Caco-2 (cell line): ENCODE measurements around the gene ARL4A. TPM values are rescaled to one million over a fixed set of nuclear protein-coding genes. Genes with fewer than 3 reads are reported as not detected.

Experiments used
- BruUV-seq: library from RNA; stranded (reverse); fragments of 400-500 nt; replicated peaks from 2 replicates; lab custom pipeline; 2021; lab: Mats Ljungman, UMichigan
- CTCF ChIA-PET: fragments of 300-600 bp; sonication (Branson Sonifier 250); formaldehyde crosslinking; loops from one replicate; lab custom pipeline; 2022; ENCODE audit warnings: antibody characterized with exemption; lab: Charles Lee
- POLR2A ChIA-PET: fragments of 300-600 bp; sonication (Branson Sonifier 250); formaldehyde crosslinking; loops from one replicate; lab custom pipeline; 2022; ENCODE audit warnings: antibody characterized with exemption; lab: Charles Lee
- DNase-seq, 2 experiments: peaks; one replicate each; pipeline versions ENCODE4 v3.0.0 to v3.0.0-alpha.2; 2020 to 2022
- H3K27me3 ChIP-seq: replicated peaks from 2 replicates; pipeline ENCODE4 v1.6.0; 2011; ENCODE audit warnings: low read length; ENCODE audit not compliant: control insufficient read depth, insufficient read depth
- H3K36me3 ChIP-seq: 2 replicates; pipeline ENCODE4 v1.5.1; 2011; ENCODE audit warnings: low read length; ENCODE audit not compliant: control insufficient read depth, insufficient read depth
- H3K4me1 ChIP-seq: fragments of 250-450 bp; sonication (Bioruptor Pico); 2 replicates; pipeline ENCODE4 v1.5.1; 2020; ENCODE audit warnings: mild to moderate bottlenecking
- H3K4me3 ChIP-seq: 2 replicates; pipeline ENCODE4 v1.5.1; 2011; ENCODE audit warnings: low read depth, mild to moderate bottlenecking, control low read depth, low read length
- H3K9me3 ChIP-seq: fragments of 250-450 bp; sonication (Bioruptor Pico); 2 replicates; pipeline ENCODE4 v1.5.1; 2020; ENCODE audit warnings: mild to moderate bottlenecking, moderate library complexity
- H3K27ac Mint-ChIP-seq: one replicate; pipeline ENCODE4 v1.8.0; 2022; ENCODE audit warnings: mixed read lengths; ENCODE audit not compliant: unreplicated experiment
- H3K27me3 Mint-ChIP-seq: one replicate; pipeline ENCODE4 v1.8.0; 2022; ENCODE audit warnings: mixed read lengths; ENCODE audit not compliant: insufficient read depth, unreplicated experiment
- H3K36me3 Mint-ChIP-seq: one replicate; pipeline ENCODE4 v1.8.0; 2022; ENCODE audit warnings: mild to moderate bottlenecking, mixed read lengths; ENCODE audit not compliant: insufficient read depth, unreplicated experiment
- H3K4me1 Mint-ChIP-seq: one replicate; pipeline ENCODE4 v1.8.0; 2022; ENCODE audit warnings: low read depth, mixed read lengths; ENCODE audit not compliant: unreplicated experiment
- H3K4me3 Mint-ChIP-seq: one replicate; pipeline ENCODE4 v1.8.0; 2022; ENCODE audit warnings: mild to moderate bottlenecking, moderate library complexity, mixed read lengths; ENCODE audit not compliant: unreplicated experiment
- H3K9me3 Mint-ChIP-seq: one replicate; pipeline ENCODE4 v1.8.0; 2022; ENCODE audit warnings: mixed read lengths; ENCODE audit not compliant: unreplicated experiment
- intact Hi-C: fragments of 100-400 bp; cut with micrococcal nuclease; formaldehyde crosslinking; loops from one replicate; pipeline ENCODE4 v1.10.0; 2022; ENCODE audit not compliant: unreplicated experiment
- total RNA-seq: library from RNA; stranded (reverse); gene quantifications from 2 replicates; pipeline ENCODE4 v1.2.3, GENCODE V29; 2022
- TF ChIP-seq, protein P1 (sequence below), 2 experiments: fragments of 200-600 bp in 1 of 2; IDR thresholded peaks; 1 replicate in 1 of 2; 2 replicates in 1 of 2; pipeline versions ENCODE4 v1.5.1 to v1.8.0; 2011 to 2022; ENCODE audit warnings: antibody characterized with exemption in 1 of 2, control low read depth in 1 of 2, inconsistent platforms in 1 of 2, low read depth in 1 of 2, low read length in 1 of 2, mild to moderate bottlenecking in 1 of 2, moderate library complexity in 1 of 2; ENCODE audit not compliant: insufficient read depth in 1 of 2, severe bottlenecking in 1 of 2, unreplicated experiment in 1 of 2

ARL4A gene
- total RNA-seq, 1 experiment from 2014 or later, result 40.6 TPM

GRCh38 chr7:12709726-12710502 lies 22.5 kb downstream of the ARL4A start:
- Mint-ChIP-seq H3K4me3 (no peak overlapping the region), H3K27ac (no peak overlapping the region), H3K36me3 (no peaks in the 10 kb centered on the region), H3K27me3 (no peaks in the 10 kb centered on the region), H3K4me1 (peaks cover 20% of the 10 kb centered on the region), H3K9me3 (no peaks in the 10 kb centered on the region)
- TF ChIP-seq, protein P1, sequence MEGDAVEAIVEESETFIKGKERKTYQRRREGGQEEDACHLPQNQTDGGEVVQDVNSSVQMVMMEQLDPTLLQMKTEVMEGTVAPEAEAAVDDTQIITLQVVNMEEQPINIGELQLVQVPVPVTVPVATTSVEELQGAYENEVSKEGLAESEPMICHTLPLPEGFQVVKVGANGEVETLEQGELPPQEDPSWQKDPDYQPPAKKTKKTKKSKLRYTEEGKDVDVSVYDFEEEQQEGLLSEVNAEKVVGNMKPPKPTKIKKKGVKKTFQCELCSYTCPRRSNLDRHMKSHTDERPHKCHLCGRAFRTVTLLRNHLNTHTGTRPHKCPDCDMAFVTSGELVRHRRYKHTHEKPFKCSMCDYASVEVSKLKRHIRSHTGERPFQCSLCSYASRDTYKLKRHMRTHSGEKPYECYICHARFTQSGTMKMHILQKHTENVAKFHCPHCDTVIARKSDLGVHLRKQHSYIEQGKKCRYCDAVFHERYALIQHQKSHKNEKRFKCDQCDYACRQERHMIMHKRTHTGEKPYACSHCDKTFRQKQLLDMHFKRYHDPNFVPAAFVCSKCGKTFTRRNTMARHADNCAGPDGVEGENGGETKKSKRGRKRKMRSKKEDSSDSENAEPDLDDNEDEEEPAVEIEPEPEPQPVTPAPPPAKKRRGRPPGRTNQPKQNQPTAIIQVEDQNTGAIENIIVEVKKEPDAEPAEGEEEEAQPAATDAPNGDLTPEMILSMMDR (IDR thresholded peaks at IDR 0.05; ENCODE audit: insufficient read depth in 1 of 2, low read depth in 1 of 2, low read length in 1 of 2, severe bottlenecking in 1 of 2, unreplicated experiment in 1 of 2), result no peak
- Histone ChIP-seq H3K27me3 (no peaks in the 10 kb centered on the region), H3K36me3 (no peaks in the 10 kb centered on the region), H3K9me3 (no peaks in the 10 kb centered on the region), H3K4me1 (peaks cover 15% of the 10 kb centered on the region), H3K4me3 (no peak overlapping the region)
- POLR2A ChIA-PET, result no interaction called here
- DNase-seq, result no peak
- CTCF ChIA-PET, result no interaction called here
- no TSS peak for BruUV-seq
- intact Hi-C loops, result no loop called here

- Histone ChIP-seq H3K9me3 (no peaks in the 10 kb centered on the region), H3K4me3 (no peak overlapping the region), H3K36me3 (no peaks in the 10 kb centered on the region), H3K4me1 (peaks cover 19% of the 10 kb centered on the region), H3K27me3 (no peaks in the 10 kb centered on the region)
- Mint-ChIP-seq H3K27me3 (no peaks in the 10 kb centered on the region), H3K4me3 (no peak overlapping the region), H3K36me3 (no peaks in the 10 kb centered on the region), H3K4me1 (peaks cover 26% of the 10 kb centered on the region), H3K27ac (no peak overlapping the region), H3K9me3 (no peaks in the 10 kb centered on the region)
- BruUV-seq, result no TSS peak
- TF ChIP-seq, protein P1 (IDR thresholded peaks at IDR 0.05; ENCODE audit: insufficient read depth in 1 of 2, low read depth in 1 of 2, low read length in 1 of 2, severe bottlenecking in 1 of 2, unreplicated experiment in 1 of 2), result no peak
- no peak for DNase-seq
- POLR2A ChIA-PET, result no interaction called here
- CTCF ChIA-PET, result no interaction called here
- intact Hi-C loops, result no loop called here
These were observed 23.7 kb downstream of the ARL4A start for GRCh38 chr7:12711124-12711523.

GRCh38 chr7:12712236-12712635 lies 24.8 kb downstream of the ARL4A start:
- no peak overlapping the region for H3K27ac Mint-ChIP-seq
- no peaks in the 10 kb centered on the region for H3K36me3 ChIP-seq
- H3K27me3 Mint-ChIP-seq, result no peaks in the 10 kb centered on the region
- H3K4me3 Mint-ChIP-seq, result no peak overlapping the region
- POLR2A ChIA-PET, result interaction anchor here (0.6 to 1.0 kb wide), 2 partner anchors 26 to 440 kb away, joined by 3 to 4 read pairs; no protein-coding TSS in a partner anchor
- H3K4me1 Mint-ChIP-seq, result peaks cover 20% of the 10 kb centered on the region
- intact Hi-C loops, result loop anchor here (2.0 kb wide), 1 partner anchor 89 kb away; no protein-coding TSS in a partner anchor
- H3K4me1 ChIP-seq, result peaks cover 13% of the 10 kb centered on the region
- H3K27me3 ChIP-seq, result no peaks in the 10 kb centered on the region
- H3K4me3 ChIP-seq, result no peak overlapping the region
- H3K36me3 Mint-ChIP-seq, result no peaks in the 10 kb centered on the region
- no peaks in the 10 kb centered on the region for H3K9me3 Mint-ChIP-seq
- TF ChIP-seq, protein P1 (IDR thresholded peaks at IDR 0.05; ENCODE audit: insufficient read depth in 1 of 2, low read depth in 1 of 2, low read length in 1 of 2, severe bottlenecking in 1 of 2, unreplicated experiment in 1 of 2), result no peak
- CTCF ChIA-PET, result no interaction called here
- no TSS peak for BruUV-seq
- no peaks in the 10 kb centered on the region for H3K9me3 ChIP-seq
- DNase-seq, result no peak
